Activated naive CD8-positive, alpha-beta T cell treated with anti-CD3 and anti-CD28 coated beads, Interleukin-2, amount 10 ng/mL, durations not matched to agents 7 days and 5 days (primary cell): ENCODE results near the gene COMMD6. TPM values are rescaled to one million over a fixed set of nuclear protein-coding genes. Genes with fewer than 3 reads are reported as not detected.

Experiments used
- ATAC-seq: fragments of 150-1000 bp; cut with Tn5 transposase; one replicate; pipeline ENCODE4 v1.10.0; 2021; ENCODE audit warnings: low read depth, moderate library complexity
- POLR2A ChIA-PET: fragments of 350-600 bp; sonication (Branson Sonifier 250); formaldehyde crosslinking; loops from one replicate; lab custom pipeline; 2021; ENCODE audit warnings: antibody characterized with exemption; lab: Charles Lee
- DNase-seq: peaks from one replicate; pipeline ENCODE4 v3.0.0; 2021
- H3K27ac Mint-ChIP-seq: one replicate; pipeline ENCODE4 v1.8.0; 2022; ENCODE audit warnings: mild to moderate bottlenecking, mixed read lengths
- H3K27me3 Mint-ChIP-seq: one replicate; pipeline ENCODE4 v1.8.0; 2022; ENCODE audit warnings: mild to moderate bottlenecking, moderate library complexity, mixed read lengths
- H3K36me3 Mint-ChIP-seq: one replicate; pipeline ENCODE4 v1.8.0; 2021; ENCODE audit warnings: mild to moderate bottlenecking, mixed read lengths
- H3K4me1 Mint-ChIP-seq: one replicate; pipeline ENCODE4 v1.8.0; 2021; ENCODE audit warnings: mixed read lengths
- H3K4me3 Mint-ChIP-seq: one replicate; pipeline ENCODE4 v1.8.0; 2022; ENCODE audit warnings: mild to moderate bottlenecking, moderate library complexity, mixed read lengths
- H3K9me3 Mint-ChIP-seq: one replicate; pipeline ENCODE4 v1.8.0; 2021; ENCODE audit warnings: mixed read lengths
- total RNA-seq, 2 experiments: library from RNA; stranded (reverse); gene quantifications; one replicate each; pipeline ENCODE4 v1.2.3, GENCODE V29; 2021

Gene COMMD6
- total RNA-seq, 2 experiments from 2014 or later = 150 to 168 TPM

- DNase-seq (no peak), ATAC-seq (no peak)
- no peak overlapping the region for H3K4me3 Mint-ChIP-seq
- no peaks in the 10 kb centered on the region for H3K36me3 Mint-ChIP-seq
- peaks cover 49% of the 10 kb centered on the region for H3K27me3 Mint-ChIP-seq
- POLR2A ChIA-PET = no interaction called here
- no peaks in the 10 kb centered on the region for H3K9me3 Mint-ChIP-seq
- H3K4me1 Mint-ChIP-seq = peaks cover 8% of the 10 kb centered on the region
- no peak overlapping the region for H3K27ac Mint-ChIP-seq
Measured at GRCh38 chr13:75486146-75487062, 51.2 kb downstream of the COMMD6 start.

- H3K27me3 Mint-ChIP-seq = peaks cover 56% of the 10 kb centered on the region
- H3K27ac Mint-ChIP-seq = no peak overlapping the region
- POLR2A ChIA-PET = no interaction called here
- DNase-seq (no peak), ATAC-seq (no peak)
- H3K4me1 Mint-ChIP-seq = peaks cover 15% of the 10 kb centered on the region
- no peaks in the 10 kb centered on the region for H3K9me3 Mint-ChIP-seq
- no peaks in the 10 kb centered on the region for H3K36me3 Mint-ChIP-seq
- no peak overlapping the region for H3K4me3 Mint-ChIP-seq
Measured at GRCh38 chr13:75485286-75486062, 52.2 kb downstream of the COMMD6 start.

GRCh38 chr13:75482820-75483079 lies 54.9 kb downstream of the COMMD6 start:
- POLR2A ChIA-PET = interaction anchor here (0.9 kb wide), 1 partner anchor 67 kb away, joined by 3 read pairs; the partner anchor contains the start of gene UCHL3
- Mint-ChIP-seq H3K36me3 (no peaks in the 10 kb centered on the region), H3K27ac (no peak overlapping the region), H3K4me1 (peaks cover 11% of the 10 kb centered on the region), H3K9me3 (no peaks in the 10 kb centered on the region), H3K27me3 (peaks cover 79% of the 10 kb centered on the region), H3K4me3 (peak overlapping the region; percentile 89)
- ATAC-seq (no peak), DNase-seq (no peak)

GRCh38 chr13:75482070-75482819 lies 55.4 kb downstream of the COMMD6 start, which contains the start of gene TBC1D4:
TSS of gene TBC1D4 (minus strand) at chr13:75482169. CDS start at chr13:75481767, 402 bp downstream.
- Mint-ChIP-seq H3K9me3 (no peaks in the 10 kb centered on the region), H3K27ac (no peak within 1 kb of the TSS), H3K4me1 (peaks cover 11% of the 10 kb centered on the region), H3K36me3 (no peaks in the 10 kb centered on the region), H3K4me3 (peak within 1 kb of the TSS; percentile 89), H3K27me3 (peaks cover 77% of the 10 kb centered on the region)
- DNase-seq (peak; percentile 70), ATAC-seq (peak; percentile 80)
- POLR2A ChIA-PET = interaction anchor here (0.8 to 0.9 kb wide), 2 partner anchors 67 to 156 kb away, joined by 3 read pairs; partner anchors contain the start of gene UCHL3

GRCh38 chr13:75481176-75482069 lies 56.2 kb downstream of the COMMD6 start:
- DNase-seq = peak; percentile 63
- Mint-ChIP-seq H3K4me1 (peaks cover 10% of the 10 kb centered on the region), H3K27me3 (peaks cover 76% of the 10 kb centered on the region), H3K27ac (no peak overlapping the region), H3K4me3 (peak overlapping the region; percentile 80), H3K36me3 (no peaks in the 10 kb centered on the region), H3K9me3 (no peaks in the 10 kb centered on the region)
- peak; percentile 30 for ATAC-seq
- POLR2A ChIA-PET = interaction anchor here (0.8 kb wide), 1 partner anchor 155 kb away, joined by 3 read pairs; no protein-coding TSS in a partner anchor

- DNase-seq (peak; percentile 43), ATAC-seq (no peak)
- no peak overlapping the region for H3K27ac Mint-ChIP-seq
- H3K4me3 Mint-ChIP-seq = peak overlapping the region; percentile 80
- peaks cover 7% of the 10 kb centered on the region for H3K4me1 Mint-ChIP-seq
- POLR2A ChIA-PET = no interaction called here
- no peaks in the 10 kb centered on the region for H3K36me3 Mint-ChIP-seq
- H3K27me3 Mint-ChIP-seq = peaks cover 73% of the 10 kb centered on the region
- no peaks in the 10 kb centered on the region for H3K9me3 Mint-ChIP-seq
Measured at GRCh38 chr13:75480671-75481175, 56.9 kb downstream of the COMMD6 start.

GRCh38 chr13:75479102-75479740 lies 58.4 kb downstream of the COMMD6 start:
- POLR2A ChIA-PET = no interaction called here
- H3K27ac Mint-ChIP-seq = no peak overlapping the region
- ATAC-seq = no peak
- peaks cover 68% of the 10 kb centered on the region for H3K27me3 Mint-ChIP-seq
- peaks cover 7% of the 10 kb centered on the region for H3K4me1 Mint-ChIP-seq
- no peak overlapping the region for H3K4me3 Mint-ChIP-seq
- H3K36me3 Mint-ChIP-seq = no peaks in the 10 kb centered on the region
- no peak for DNase-seq
- no peaks in the 10 kb centered on the region for H3K9me3 Mint-ChIP-seq

- ATAC-seq = no peak
- Mint-ChIP-seq H3K27me3 (peaks cover 62% of the 10 kb centered on the region), H3K36me3 (no peaks in the 10 kb centered on the region), H3K27ac (no peak overlapping the region), H3K4me3 (no peak overlapping the region), H3K9me3 (no peaks in the 10 kb centered on the region), H3K4me1 (peaks cover 7% of the 10 kb centered on the region)
- POLR2A ChIA-PET = no interaction called here
- DNase-seq = no peak
Measured at GRCh38 chr13:75478659-75479058, 59.0 kb downstream of the COMMD6 start.

Other genes starting within 250 kb of the COMMD6 start
- 10 to 100 TPM; 19.4 to 21.0 TPM for gene TBC1D4, start 55.7 kb downstream of the COMMD6 start, total RNA-seq
- 10 to 100 TPM; 24.8 to 25.4 TPM for gene UCHL3, start 11.9 kb upstream of the COMMD6 start, total RNA-seq
- 10 to 100 TPM; 22.0 to 23.4 TPM for gene LMO7, start 98.5 kb upstream of the COMMD6 start, total RNA-seq